Stimulated activated naive CD4-positive, alpha-beta T cell (primary cell): Measurements from ENCODE around the gene PLB1.

Experiments used
- DNase-seq, 6 experiments: peaks; one replicate each; lab custom pipeline; 2025; lab: John Stamatoyannopoulos, UW

PLB1 gene

GRCh38 chr2:28495551-28496250 is at the start of gene PLB1:
Gene PLB1, plus strand, starts transcription at chr2:28496060. Its CDS starts 55 bp downstream, at chr2:28496115.
- DNase-seq, result no peak

GRCh38 chr2:28446531-28446930 is 49.3 kb upstream of the PLB1 start:
- no peak for DNase-seq

- DNase-seq, result no peak
Observed at GRCh38 chr2:28447086-28447485, 48.8 kb upstream of the PLB1 start.

- DNase-seq, result no peak
Observed at GRCh38 chr2:28447943-28448792, 47.7 kb upstream of the PLB1 start.

- DNase-seq, result no peak
Observed at GRCh38 chr2:28448793-28449100, 47.1 kb upstream of the PLB1 start.

- DNase-seq, result no peak
Observed at GRCh38 chr2:28449126-28449487, 46.8 kb upstream of the PLB1 start.

- no peak for DNase-seq
Observed at GRCh38 chr2:28449488-28450395, 46.1 kb upstream of the PLB1 start.

- DNase-seq, result no peak
Observed at GRCh38 chr2:28450901-28451565, 44.8 kb upstream of the PLB1 start.

- DNase-seq, result no peak
Observed at GRCh38 chr2:28451793-28452533, 43.9 kb upstream of the PLB1 start.

GRCh38 chr2:28452534-28453081 is 43.3 kb upstream of the PLB1 start:
- peak; percentile 15 to 76 (median 62) for DNase-seq

- DNase-seq, result no peak
Observed at GRCh38 chr2:28453396-28453795, 42.5 kb upstream of the PLB1 start.

GRCh38 chr2:28454016-28454930 is 41.6 kb upstream of the PLB1 start:
- DNase-seq, result no peak

- DNase-seq, result no peak
Observed at GRCh38 chr2:28457237-28457636, 38.6 kb upstream of the PLB1 start.

GRCh38 chr2:28461056-28461455 is 34.8 kb upstream of the PLB1 start:
- DNase-seq, result no peak

GRCh38 chr2:28462122-28462521 is 33.7 kb upstream of the PLB1 start:
- DNase-seq, result no peak

GRCh38 chr2:28463211-28463816 is 32.5 kb upstream of the PLB1 start:
- no peak for DNase-seq

GRCh38 chr2:28463893-28464292 is 32.0 kb upstream of the PLB1 start:
- no peak for DNase-seq

GRCh38 chr2:28465148-28465885 is 30.5 kb upstream of the PLB1 start:
- DNase-seq, result no peak

GRCh38 chr2:28469304-28469703 is 26.6 kb upstream of the PLB1 start:
- DNase-seq, result no peak
